Measurements from ENCODE around the gene GALNTL6. TPM values are rescaled to one million over a fixed set of nuclear protein-coding genes. Genes with fewer than 3 reads are reported as not detected.

The GALNTL6 gene
- total RNA-seq, 1 experiment from 2014 or later = not detected

- no peak overlapping the region for H4K91ac ChIP-seq (ENCODE audit: insufficient read length, low read depth, low read length)
- no peak overlapping the region for H4K8ac ChIP-seq (replicated peaks; ENCODE audit: insufficient read length, low read depth, low read length)
- no peaks in the 10 kb centered on the region for H3K9me3 ChIP-seq (ENCODE audit: control insufficient read depth, low read depth, low read length)
- no peak overlapping the region for H3K27ac ChIP-seq (ENCODE audit: insufficient read length, low read depth, low read length)
- H3K18ac ChIP-seq (ENCODE audit: insufficient read length, low read depth, low read length) = no peak overlapping the region
- peaks cover 32 to 33% of the 10 kb centered on the region in 2 experiments for H3K4me1 Mint-ChIP-seq
- H3K79me1 ChIP-seq (ENCODE audit: insufficient read depth, low read depth, low read length, poor library complexity, severe bottlenecking) = no peaks in the 10 kb centered on the region
- H3T11ph ChIP-seq (ENCODE audit: low read length) = no peak overlapping the region
- no peak overlapping the region for H3K4me3 Mint-ChIP-seq
- no peak overlapping the region for H2BK15ac ChIP-seq (ENCODE audit: low read depth, low read length)
- no peak overlapping the region for H3K14ac ChIP-seq (ENCODE audit: insufficient read depth, low read length)
- no CpG with 5 or more reads among the region's 5 CpGs for WGBS (ENCODE audit: extremely low coverage, insufficient read length, low lambda C conversion rate)
- no peak overlapping the region for H3K23ac ChIP-seq (ENCODE audit: insufficient read length, low read depth, low read length)
- no peaks in the 10 kb centered on the region for H3K27me3 ChIP-seq (ENCODE audit: insufficient read depth, low read length)
- H3K4ac ChIP-seq (ENCODE audit: low read depth, low read length) = no peak overlapping the region
- no peak overlapping the region for H3K9ac ChIP-seq (ENCODE audit: extremely low read depth, insufficient read length, low read length)
- H3K23me2 ChIP-seq (ENCODE audit: insufficient read length, low read depth, low read length, poor library complexity, severe bottlenecking) = no peaks in the 10 kb centered on the region
- H3K27ac Mint-ChIP-seq = no peak overlapping the region
- peaks cover 0 to 2% (median 0%) of the 10 kb centered on the region in 3 experiments; a peak in 2 of 7 replicates for H3K36me3 Mint-ChIP-seq (ENCODE audit: insufficient read depth in 1 of 3, low read depth in 3 of 3)
- no peaks in the 10 kb centered on the region for H3K27me3 Mint-ChIP-seq (ENCODE audit: low read depth)
- no peak overlapping the region for H2BK20ac ChIP-seq (ENCODE audit: low read depth, low read length, poor library complexity, severe bottlenecking)
- no peaks in the 10 kb centered on the region; the same call in 1 of the 2 replicates for H3K4me1 ChIP-seq (ENCODE audit: insufficient read depth, low read length)
- no peaks in the 10 kb centered on the region; a peak in 1 of 5 replicates for H3K9me3 Mint-ChIP-seq
- H2AK5ac ChIP-seq (ENCODE audit: insufficient read length, low read length) = no peak overlapping the region
- no peak overlapping the region for H2BK12ac ChIP-seq (ENCODE audit: insufficient read length, low read depth, low read length)
- H3K4me2 ChIP-seq (ENCODE audit: insufficient read depth, insufficient read length, low read length) = no peak overlapping the region
- TF ChIP-seq CTCF (conservative IDR thresholded peaks at IDR 0.05) = no peak
- no peak for DNase-seq
- no peak overlapping the region for H4K5ac ChIP-seq (ENCODE audit: insufficient read length, low read depth, low read length)
- no peak overlapping the region for H2BK120ac ChIP-seq (ENCODE audit: low read depth, low read length, poor library complexity, severe bottlenecking)
- H2AFZ ChIP-seq (ENCODE audit: low read length) = no peak overlapping the region
- H4K20me1 ChIP-seq (ENCODE audit: control insufficient read depth, insufficient read depth, insufficient read length) = no peaks in the 10 kb centered on the region
- no peaks in the 10 kb centered on the region for H3K79me2 ChIP-seq (ENCODE audit: insufficient read depth, low read length)
- H2BK5ac ChIP-seq (ENCODE audit: insufficient read length, low read length) = no peak overlapping the region
- H3K56ac ChIP-seq (ENCODE audit: insufficient read length, low read depth, low read length) = no peak overlapping the region
Observed at GRCh38 chr4:173056271-173056670, 1243.1 kb downstream of the GALNTL6 start.
